ENCODE results near the gene IRF4. TPM values are rescaled to one million over a fixed set of nuclear protein-coding genes. Genes with fewer than 3 reads are reported as not detected.
A peak's percentile ranks its signal among the peaks of the same experiment; 100 is the strongest.

Gene IRF4
- 1.8 TPM for total RNA-seq

- DNase-seq, result no peak
Observed at GRCh38 chr6:391559-392440, at the start of gene IRF4. Gene IRF4 (plus strand): TSS chr6:391752. CDS start chr6:393153, 1,401 bp downstream.

- DNase-seq, result no peak
Observed at GRCh38 chr6:341914-342831, 49.4 kb upstream of the IRF4 start.

GRCh38 chr6:342832-343179, 48.7 kb upstream of the IRF4 start:
- no peak for DNase-seq

- DNase-seq, result no peak
Observed at GRCh38 chr6:343226-343935, 48.2 kb upstream of the IRF4 start.

GRCh38 chr6:343960-344815, 47.4 kb upstream of the IRF4 start:
- no peak for DNase-seq

GRCh38 chr6:344816-345340, 46.7 kb upstream of the IRF4 start:
- DNase-seq, result no peak

- DNase-seq, result no peak
Observed at GRCh38 chr6:345747-346385, 45.7 kb upstream of the IRF4 start.

- peak; percentile 55 for DNase-seq
Observed at GRCh38 chr6:346386-347030, 45.0 kb upstream of the IRF4 start.

- no peak for DNase-seq
Observed at GRCh38 chr6:347232-347631, 44.3 kb upstream of the IRF4 start.

GRCh38 chr6:347951-348859, 43.3 kb upstream of the IRF4 start:
- DNase-seq, result no peak

- no peak for DNase-seq
Observed at GRCh38 chr6:348860-349396, 42.6 kb upstream of the IRF4 start.

GRCh38 chr6:349491-349921, 42.0 kb upstream of the IRF4 start:
- no peak for DNase-seq

- no peak for DNase-seq
Observed at GRCh38 chr6:350371-350770, 41.2 kb upstream of the IRF4 start.

GRCh38 chr6:351011-351866, 40.3 kb upstream of the IRF4 start:
- no peak for DNase-seq

GRCh38 chr6:351867-352289, 39.7 kb upstream of the IRF4 start:
- no peak for DNase-seq

GRCh38 chr6:352474-352873, 39.1 kb upstream of the IRF4 start:
- DNase-seq, result no peak

GRCh38 chr6:352896-353470, 38.6 kb upstream of the IRF4 start:
- no peak for DNase-seq
